ENCODE data around the gene AGPS.
"Not testable (repeated sequence)": the region's sequence is repeated elsewhere in the genome, so short reads cannot be mapped to it uniquely, and the experiment has no call there.

The AGPS gene

GRCh38 chr2:177474301-177474700 is 81.7 kb downstream of the AGPS start:
- DNase-seq (ENCODE audit: low spot score): no peak

GRCh38 chr2:177474998-177475397 is 82.4 kb downstream of the AGPS start:
- DNase-seq (ENCODE audit: low spot score): no peak

- no peak for DNase-seq (ENCODE audit: low spot score)
Measured at GRCh38 chr2:177476897-177477296, 84.3 kb downstream of the AGPS start.

DNA sequence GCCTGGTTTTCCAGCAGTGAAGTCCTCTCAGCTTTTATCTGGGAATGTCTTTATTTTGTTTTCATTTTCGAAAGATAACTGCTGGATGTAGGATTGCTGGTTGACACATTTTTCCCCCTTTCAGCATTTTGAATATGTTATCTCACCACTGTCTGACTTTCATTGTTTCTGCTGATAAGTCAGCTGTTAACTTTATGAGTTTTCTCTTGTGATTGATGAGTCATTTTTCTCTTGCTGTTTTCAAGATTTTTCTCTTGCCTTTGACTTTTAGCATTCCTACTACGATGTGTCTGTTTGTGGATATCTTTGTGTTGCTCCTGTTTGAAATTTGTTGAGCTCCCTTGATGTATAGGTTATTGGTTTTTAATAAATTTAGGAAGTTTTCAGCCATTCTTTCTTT is 85.5 kb downstream of the AGPS start:
- DNase-seq (ENCODE audit: low spot score): no peak

DNA sequence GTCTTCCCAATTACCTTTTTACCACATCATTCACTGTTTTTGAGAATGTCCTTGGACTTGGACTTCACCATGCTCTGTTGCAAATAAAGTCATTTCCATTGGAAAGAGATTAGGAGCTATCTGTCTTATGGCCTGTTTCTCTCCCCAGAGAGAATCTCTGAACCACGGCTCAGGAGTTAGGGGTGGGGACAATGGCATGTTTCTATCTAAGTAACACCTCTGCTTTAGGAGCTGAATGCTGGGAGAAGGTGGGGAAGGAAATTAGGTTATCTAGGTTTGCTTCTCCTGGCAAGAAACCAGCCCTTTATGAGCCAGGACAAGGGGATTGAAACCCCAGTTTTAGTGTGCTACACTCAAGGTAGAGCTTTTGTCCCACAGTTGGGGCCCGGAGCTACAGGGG is 86.3 kb downstream of the AGPS start:
- no peak for DNase-seq (ENCODE audit: low spot score)

GRCh38 chr2:177482195-177482594 is 89.6 kb downstream of the AGPS start:
- no peak for DNase-seq (ENCODE audit: low spot score)

DNA sequence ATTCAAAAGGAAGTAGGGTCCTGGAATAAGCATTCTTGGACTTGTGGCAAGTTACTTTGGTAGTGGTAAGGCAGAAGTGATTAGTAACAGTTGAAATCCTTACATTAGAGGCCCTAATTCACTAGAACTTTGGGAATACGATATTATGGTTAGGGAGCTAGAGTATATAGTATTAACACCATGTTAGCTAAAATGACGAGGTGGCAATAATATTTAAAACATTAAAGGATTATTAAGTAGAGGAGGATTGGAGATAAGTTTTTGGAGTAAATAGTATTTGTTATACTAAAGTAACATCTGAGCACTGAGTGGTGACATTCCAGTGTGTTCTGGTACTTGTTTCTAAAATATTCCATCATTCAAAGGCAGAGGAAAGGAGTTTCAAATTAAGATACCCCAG is 91.0 kb downstream of the AGPS start:
- DNase-seq (ENCODE audit: low spot score): no peak

DNA sequence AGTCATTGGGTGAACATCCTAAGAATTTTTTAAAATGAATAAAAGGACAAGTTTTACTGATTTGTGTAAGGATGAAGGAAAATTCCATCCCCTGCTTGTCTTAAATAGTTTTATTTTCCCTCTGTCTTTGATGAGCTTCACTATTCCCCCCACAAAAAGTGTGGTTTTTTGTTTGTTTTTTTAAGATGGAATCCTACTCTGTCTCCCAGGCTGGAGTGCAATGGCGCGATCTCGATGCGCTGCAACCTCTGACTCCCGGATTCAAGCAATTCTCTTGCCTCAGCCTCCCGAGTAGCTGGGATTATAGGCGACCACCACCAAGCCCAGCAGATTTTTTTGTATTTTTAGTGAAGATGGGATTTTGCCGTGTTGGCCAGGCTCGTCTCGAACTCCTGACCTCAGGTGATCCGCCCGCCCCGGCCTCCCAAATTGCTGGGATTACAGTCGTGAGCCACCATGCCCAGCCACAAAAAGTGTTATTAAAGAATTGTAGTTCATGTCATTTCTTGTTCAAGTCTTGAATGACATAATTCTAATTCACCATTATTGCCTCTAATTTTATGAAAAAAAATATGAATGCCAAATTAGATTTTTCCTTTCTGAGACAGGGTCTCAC is 91.7 kb downstream of the AGPS start:
- DNase-seq (ENCODE audit: low spot score): no peak

- DNase-seq (ENCODE audit: low spot score): not testable (repeated sequence)
Measured at GRCh38 chr2:177485657-177486056, 93.1 kb downstream of the AGPS start.

DNA sequence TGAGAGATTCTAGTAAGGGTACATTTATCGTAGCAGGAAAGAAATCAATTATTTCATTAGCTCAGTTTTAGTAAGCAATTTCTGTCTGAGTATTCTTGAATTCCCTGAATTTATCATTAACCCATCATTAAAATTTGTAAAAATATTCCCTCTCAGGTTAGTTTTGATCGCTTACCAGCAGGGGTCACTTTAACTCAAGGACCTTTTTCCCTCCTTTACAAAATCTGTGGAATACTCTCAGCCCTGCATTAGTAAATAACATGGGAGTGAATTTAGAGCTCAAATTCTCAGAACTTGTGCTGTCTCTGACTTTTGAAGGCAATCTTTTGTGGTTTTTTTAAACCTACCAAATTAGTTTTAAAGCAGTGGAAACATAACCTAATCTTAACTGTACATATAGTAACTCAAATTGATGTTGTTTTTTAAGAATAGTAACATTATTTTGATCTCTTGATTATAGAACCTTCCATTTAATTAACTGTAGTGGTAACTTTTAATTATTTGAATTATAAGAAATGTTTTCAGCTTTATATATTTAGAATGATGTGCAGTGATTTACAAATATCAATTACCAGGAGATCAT is 97.2 kb downstream of the AGPS start:
- peak; percentile 37 for DNase-seq (ENCODE audit: low spot score)

GRCh38 chr2:177495945-177496344 is 103.4 kb downstream of the AGPS start:
- no peak for DNase-seq (ENCODE audit: low spot score)

- DNase-seq (ENCODE audit: low spot score): no peak
Measured at GRCh38 chr2:177496921-177497320, 104.3 kb downstream of the AGPS start.

DNA sequence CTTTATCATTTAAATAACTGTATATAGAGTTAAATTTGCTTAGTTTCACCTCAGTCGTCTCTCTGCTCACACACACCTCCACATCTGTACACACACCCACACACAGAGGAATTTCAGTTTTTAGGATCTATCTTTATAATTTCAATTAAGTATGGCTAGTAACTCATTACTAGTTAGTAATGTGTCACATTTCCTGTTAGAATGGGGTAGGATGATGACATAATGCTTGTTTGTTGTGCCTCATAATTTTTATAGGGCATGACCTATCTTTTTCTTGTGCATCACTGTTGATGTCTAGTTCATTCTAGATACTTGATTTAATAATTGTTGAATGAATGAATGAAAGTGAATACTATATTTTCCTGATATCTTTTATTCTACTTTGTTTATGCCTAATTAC is 108.6 kb downstream of the AGPS start:
- no peak for DNase-seq (ENCODE audit: low spot score)

DNA sequence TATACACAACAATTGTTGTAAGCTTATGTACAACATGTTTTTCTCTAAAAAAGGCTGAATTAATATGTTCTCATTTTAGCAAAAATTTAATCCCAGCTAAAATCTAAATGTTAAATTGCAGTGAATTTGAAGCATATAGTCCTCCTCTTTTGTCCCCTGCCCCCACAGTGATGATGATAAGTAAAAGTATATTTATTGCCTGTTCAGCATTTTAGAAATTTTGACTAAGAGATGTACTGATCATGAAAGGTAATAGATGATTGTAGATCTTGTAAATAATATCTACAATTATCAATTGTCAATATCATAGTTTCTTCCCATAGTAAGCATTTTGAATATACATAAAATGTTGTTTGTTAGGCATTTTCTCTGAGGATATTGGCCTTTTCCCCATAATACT is 113.9 kb downstream of the AGPS start:
- no peak for DNase-seq (ENCODE audit: low spot score)

DNA sequence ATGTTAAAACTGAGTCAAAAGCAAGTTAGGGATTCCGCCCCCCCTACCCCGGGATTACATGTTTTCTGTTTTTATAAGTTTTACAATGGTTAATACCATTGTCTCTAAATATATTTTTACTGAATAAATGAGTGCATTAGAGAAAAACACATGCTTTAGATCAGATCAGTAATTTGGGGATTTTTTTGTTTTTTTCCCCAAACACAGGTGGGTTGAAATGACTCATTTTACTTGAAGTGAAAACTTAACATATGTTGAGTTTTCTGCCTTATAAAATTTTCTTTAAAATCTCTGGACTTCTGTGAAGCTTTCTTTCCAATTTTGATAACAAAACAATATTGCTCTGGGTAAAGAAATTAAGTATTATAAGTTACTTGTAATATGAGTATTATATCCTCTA is 114.4 kb downstream of the AGPS start:
- DNase-seq (ENCODE audit: low spot score): no peak

GRCh38 chr2:177516824-177517544 is 124.4 kb downstream of the AGPS start:
- DNase-seq (ENCODE audit: low spot score): no peak

- no peak for DNase-seq (ENCODE audit: low spot score)
Measured at GRCh38 chr2:177518754-177519153, 126.2 kb downstream of the AGPS start.

DNA sequence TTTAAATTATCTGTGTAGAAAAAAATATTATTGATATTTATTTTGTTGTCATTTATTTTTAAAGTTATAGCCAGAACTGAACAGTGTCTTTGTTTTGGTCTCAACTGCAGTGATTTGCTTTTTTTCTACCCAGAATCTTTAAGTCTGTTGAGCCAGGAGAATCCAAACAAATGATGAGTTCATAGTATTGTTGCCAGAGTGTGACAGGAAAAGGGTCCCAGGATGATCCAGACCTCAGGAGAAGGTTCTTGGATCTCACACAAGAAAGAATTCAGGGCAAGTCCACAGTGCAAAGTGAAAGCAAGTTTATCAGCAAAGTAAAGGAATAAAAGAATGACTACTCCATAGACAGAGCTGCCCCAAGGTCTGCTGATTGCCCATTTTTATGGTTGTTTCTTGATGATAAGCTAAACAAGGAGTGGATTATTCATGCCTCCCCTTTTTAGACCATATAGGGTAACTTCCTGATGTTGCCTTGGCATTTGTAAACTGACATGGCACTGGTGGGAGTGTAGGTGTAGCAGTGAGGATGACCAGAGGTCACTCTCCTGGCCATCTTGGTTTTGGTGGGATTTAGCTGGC is 127.1 kb downstream of the AGPS start:
- DNase-seq (ENCODE audit: low spot score): no peak

DNA sequence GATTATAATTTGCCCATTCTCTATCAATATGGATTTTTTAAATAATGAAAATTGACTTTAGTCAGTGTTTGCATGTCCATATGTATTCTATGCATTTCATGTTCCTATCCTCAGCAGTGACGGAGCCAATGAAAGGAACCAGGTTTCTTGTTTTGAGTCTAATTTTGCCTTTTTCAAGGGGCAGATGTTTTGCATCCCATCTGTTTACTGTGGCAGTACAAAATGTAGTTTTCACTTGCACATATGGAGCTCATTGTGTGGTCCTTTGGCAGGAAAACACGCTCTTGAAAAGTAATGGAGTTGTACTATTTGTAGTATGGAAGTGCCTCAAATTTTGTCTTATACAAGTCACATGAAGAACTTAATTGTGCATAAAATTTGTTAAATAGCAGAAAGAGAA is 127.8 kb downstream of the AGPS start:
- no peak for DNase-seq (ENCODE audit: low spot score)

- no peak for DNase-seq (ENCODE audit: low spot score)
Measured at GRCh38 chr2:177523781-177524180, 131.2 kb downstream of the AGPS start.

DNA sequence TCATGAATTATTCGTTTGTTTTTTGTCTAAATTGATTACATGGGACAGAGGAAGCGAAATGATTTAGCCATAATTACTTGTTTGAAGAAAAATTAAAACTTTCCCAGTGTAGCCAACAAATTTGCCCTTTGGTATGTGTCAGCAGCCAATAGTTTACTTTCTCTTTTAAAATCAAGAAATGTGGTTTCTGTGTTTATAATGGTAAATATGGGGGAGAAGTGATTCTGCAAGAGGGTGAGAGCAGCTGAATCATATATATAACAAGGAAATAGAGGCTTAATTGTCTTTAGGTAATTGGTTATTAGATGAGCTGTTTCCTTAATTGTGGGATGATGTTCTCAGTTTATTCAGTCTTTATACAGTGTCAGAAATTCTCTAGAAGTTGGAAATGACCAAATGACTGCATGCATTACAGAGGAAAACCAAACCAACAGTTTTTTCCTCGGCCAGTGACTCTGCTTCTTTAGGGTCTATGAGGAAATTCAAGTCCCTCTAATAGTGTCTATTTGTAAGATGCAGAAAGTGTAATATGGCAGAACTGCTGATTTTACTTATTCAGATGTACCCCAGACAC is 132.9 kb downstream of the AGPS start:
- no peak for DNase-seq (ENCODE audit: low spot score)

- DNase-seq (ENCODE audit: low spot score): no peak
Measured at GRCh38 chr2:177528351-177528933, 135.9 kb downstream of the AGPS start.

GRCh38 chr2:177529166-177529565 is 136.6 kb downstream of the AGPS start:
- DNase-seq (ENCODE audit: low spot score): no peak
